Measurements from ENCODE around the gene NID1.

The NID1 gene

DNA sequence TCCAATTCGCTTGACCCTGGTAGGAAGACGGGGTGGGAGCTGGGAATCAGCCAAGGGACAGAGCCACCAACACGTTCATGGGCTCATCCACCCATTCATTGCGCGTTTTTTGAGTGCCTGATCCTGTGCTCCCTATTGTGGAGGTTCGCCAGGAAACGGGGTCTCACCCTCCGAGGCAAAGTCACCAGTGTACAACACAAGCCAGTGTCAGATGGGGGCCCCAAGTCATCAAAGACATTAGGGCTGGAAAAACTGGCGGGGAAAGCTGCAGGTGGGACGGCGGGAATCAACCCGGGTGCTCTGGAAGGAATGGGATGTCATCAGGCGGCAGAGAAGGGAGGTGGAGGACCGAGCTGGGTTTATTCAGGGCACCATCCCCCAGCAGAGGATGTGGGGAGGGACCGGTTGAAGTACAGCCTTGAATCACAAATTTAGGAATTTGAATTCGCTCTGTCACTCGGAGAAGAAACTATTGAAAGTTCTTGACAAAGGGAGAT, 667 bp upstream of the NID1 start:
- no peak for FAIRE-seq

DNA sequence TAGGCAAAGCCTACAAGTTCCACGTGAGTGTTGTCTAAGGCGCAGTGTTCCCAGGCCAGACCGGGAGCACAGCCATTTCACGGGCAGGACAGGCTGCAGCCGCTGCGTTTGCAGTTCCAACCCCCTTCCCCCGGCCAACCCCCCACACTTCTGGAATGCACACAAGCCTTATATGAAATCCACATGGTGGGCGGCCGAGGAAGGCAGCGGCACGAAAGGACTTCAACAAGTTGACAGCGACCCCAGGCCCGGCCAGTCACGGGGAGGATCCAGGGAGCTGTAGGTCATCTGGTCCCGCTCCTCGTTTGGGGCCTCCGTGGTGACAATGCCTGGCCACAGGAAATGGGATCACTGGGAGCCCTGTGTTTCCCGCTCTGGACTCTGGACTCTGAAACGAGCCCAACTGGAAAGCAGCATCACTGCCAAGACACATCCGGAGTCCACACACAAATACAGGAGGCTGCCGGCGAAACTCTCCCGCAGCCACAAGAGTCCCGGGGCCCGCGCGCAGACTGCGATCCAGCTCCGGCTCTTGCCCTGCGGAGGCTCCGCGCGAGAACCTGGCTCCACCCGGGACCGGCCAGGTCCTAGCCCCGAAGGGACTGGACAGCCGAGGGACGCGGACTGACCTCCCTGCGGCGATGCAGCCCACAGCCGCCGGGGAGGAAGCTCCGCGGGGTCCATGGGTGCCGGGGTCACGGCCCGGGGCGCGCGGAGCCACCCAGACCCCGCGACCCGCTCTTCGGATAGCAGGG, 794 bp downstream of the NID1 start:
- no peak for FAIRE-seq

DNA sequence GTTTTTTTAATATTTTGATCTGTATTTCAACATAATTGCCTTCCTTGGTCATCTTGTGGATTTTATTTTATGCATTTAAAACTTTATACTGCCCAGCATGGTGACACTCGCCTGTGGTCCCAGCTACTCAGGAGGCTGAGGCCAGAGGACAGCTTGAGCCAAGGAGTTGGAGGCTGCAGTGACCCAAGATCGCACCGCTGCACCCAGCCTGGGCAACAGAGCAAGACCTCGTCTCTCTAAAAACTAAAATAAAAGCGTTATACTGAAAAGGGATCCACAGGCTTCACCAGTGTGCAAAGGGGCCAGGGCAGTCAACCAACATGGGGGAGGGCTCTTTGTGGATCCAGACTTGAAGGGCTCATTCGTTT, 1.4 kb downstream of the NID1 start:
- no peak for FAIRE-seq

DNA sequence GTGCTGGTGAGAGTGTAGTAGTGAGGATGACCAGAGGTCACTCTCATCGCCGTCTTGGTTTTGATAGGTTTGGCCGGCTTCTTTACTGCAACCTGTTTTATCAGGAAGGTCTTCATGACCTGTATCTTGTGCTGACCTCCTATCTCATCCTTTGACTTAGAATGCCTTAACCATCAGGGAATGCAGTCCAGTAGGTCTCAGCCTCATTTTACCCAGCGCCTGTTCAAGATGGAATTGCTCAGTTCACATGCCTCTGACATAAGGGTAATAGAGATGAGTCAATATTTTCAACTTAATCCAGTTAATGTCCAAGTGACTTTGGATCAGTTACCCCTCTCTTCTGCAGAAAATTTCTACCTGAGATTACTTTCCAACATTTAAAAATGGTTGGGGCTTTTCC, 4.6 kb downstream of the NID1 start:
- FAIRE-seq = no peak

DNA sequence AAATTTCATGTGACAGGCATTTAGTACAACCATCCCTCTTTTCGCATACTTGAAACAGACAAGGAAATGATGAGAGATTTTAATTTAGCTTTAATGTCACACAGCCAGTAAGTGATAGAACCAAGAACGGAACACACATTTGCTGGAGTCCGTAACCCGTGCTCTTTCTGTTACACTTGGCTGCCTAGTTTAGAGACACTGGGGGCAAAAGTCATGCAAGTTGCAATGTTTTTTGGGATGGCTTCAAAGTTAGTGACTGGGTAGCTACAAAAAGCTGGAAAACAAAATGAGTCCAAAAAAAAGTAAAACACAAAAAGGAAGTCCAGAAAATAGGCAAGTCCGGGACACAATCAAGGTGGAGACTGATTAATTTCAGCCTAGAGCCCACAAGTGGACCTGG, 5.9 kb downstream of the NID1 start:
- no peak for FAIRE-seq

DNA sequence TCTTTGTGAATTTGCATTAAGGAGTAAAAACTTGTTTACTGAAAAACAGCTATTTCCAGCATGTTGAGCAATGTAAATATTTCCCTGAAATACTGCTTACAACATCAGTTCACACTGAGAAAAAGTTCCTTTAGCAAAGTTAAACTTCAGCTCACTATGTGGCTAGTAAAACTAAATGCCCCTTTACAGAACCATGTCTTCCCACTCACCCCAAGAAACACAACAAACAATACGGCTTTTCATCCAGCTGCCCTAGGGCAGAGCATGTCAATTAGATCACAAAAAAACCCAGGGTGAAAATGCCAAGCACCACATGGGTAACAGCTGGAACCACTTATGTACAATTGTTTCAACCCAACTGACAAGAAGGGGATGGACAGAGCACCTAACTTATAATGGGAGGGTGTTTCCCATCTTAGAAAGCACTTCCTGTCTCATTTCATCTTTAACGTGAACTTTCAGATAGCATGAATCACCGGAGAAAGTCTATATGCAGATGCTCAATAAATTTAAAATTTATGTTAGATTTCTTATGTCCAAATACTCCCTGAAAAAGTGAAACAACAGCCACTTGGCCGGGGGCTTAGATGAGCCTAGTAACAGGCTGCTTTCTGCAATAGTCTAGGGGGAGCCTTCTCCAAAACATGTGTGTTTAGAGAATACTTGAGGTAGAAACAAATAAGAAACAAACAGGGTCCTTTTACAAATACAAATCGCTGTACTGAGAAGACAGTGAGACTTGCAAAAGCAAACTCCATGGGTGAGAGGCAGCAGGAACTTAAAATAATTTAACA, 6.6 kb downstream of the NID1 start:
- no peak for FAIRE-seq

DNA sequence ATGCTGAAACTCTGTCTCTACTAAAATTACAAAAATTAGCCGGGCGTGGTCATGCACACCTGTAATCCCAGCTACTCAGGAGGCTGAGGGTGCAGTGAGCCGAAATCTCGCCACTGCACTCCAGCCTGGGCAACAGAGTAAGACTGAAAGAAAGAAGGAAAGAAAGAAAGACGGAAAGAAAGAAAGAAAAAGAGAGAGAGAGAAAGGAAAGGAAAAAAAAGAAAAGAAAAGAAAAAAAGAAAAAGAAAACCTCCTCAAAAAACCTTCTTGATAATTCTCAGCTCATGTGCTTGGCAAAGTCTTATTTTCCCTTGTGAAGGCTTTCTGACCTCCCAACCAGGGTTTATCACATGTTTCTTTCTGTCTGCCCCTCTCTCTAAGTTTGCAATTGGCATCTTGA, 7.3 kb downstream of the NID1 start:
- FAIRE-seq = no peak

DNA sequence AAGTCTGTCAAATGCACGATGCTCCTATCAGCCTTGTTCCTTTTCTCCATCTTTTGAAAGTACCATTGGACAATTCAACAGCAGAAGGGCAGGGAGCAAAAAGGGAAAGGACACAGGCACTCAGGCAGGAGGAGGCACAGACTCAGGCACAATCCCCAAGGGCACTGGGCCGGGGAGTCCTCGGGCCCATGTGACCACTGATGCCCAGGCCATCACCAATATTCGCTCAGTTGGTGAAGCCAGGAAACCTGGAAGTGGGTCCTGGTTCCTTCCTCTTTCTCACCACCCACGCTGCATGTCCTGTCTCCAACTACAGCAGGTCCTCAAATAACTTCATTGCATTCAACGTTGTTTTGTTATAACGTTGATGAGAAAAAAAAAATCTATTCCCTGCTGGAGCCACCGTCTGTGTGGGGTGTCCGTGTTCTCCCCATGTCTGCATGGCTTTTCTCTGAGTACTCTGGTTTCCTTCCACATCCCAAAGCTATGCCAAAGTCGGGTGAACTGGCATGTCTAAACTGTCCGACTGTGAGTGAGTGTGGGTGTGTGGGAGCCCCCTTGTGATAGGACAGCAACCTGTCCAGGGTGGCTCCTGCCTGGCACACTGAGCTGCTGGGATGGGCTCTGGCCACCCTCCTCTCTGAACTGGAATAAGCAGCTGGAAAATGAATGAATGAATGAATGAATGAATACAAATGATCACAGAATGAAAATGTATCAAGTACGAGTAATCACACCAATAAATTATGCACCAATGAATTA, 12.5 kb downstream of the NID1 start:
- no peak for FAIRE-seq

DNA sequence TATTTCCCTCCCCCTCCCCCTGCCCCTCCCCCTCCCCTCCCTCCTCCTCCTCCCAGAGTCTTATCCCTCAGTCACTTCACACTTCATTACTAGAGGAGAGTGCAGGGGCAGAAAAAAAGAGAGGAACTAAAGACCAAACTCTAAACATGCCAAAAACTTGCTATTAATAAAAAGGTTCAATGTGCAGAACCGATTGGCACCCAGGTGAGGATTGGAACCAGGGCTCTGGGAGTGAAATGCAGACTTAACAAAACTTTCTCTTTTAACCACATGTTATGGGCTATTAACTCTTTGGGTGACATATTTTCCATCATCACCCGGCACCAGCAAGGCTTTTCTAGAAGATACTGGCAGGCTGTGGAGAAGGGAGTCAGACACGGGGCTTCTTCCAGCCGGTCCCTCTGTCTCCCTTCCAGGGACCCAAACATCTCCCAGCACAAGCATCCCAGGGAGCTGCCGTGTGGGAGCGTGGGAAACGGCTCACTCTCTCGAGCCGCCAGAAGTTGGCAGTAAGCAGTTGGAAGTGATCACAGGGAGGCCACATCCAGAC, 13.6 kb downstream of the NID1 start:
- no peak for FAIRE-seq

DNA sequence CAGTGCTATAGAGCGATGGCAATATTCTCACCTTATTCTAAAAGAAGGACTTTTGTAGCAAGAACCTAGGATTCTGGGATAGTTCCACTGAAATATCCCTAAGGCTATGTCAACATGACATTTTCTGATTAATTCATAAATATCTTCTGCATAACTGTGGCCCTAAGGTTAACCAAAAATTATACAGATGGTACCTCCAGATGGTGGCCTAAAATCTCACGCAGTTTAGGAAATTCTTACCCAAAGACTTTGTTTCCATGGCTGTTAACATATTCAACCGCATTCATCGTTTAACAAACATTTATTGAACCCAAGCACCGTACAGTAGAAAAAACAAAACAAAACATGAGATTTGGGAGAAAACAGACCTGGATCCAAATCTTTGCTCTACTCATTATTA, 19.1 kb downstream of the NID1 start:
- FAIRE-seq = no peak

DNA sequence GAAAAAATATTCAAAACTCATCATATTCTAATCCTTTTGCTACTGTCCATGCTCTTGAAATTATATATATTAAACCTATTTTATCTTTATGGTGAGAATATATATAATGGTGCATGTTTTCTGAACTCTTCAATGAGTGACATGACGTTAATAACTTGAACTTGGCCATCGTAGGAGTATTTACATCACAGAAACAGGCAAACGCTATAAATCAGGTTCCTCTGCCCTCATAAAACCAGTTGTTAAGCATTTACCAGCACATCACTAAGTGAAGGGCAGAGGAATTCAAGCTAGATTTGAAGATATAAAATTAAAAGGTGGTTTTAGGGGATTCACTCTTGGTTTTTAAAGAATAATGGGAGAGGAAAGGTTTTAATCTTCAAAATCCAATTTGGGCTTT, 20.5 kb downstream of the NID1 start:
- no peak for FAIRE-seq

DNA sequence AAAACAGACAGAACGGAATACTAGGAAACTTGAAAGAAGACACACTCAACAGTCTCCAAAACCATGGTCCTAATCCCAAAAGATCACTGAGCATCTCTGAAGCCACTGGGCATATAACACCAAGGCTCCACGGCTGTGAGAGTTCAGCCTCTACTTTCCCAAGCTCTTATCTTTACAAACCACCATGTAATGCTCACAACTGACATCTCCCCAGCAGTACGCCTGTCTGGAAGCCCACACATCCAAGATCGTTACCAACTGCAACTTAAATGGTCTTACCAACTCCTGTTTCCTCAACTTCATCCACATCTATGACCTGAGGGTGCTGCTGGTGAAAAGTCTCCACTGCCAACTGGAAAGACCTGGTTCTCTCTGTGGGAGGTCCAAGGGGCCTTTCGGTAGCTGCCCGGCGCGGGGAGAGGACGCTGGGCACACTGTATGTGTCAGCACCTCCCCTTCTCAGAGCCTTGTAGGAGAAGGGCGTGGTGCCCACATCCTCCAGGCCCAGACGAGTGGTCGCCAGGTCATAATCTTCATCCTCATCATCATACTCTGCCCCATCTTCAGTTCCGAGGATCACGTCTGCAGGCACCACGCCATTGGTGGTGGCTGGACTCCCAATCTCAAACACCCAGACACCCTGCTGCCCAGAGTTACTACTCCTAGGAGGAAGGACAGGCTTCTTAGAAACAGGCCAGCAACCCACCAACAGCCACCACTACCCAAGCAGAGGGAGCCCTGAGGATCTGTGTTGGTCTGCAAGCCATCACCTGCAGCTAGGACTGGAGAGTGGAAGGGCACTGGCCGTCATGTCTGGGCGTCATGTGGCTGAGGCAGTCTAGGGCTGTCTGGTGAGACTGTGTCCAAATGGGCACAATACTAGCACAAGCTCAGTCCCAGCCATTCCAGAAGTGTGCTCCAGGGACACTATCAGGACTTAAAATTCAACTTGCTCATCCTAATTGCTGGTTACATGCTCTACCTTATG, 23.0 kb downstream of the NID1 start:
- no peak for FAIRE-seq

DNA sequence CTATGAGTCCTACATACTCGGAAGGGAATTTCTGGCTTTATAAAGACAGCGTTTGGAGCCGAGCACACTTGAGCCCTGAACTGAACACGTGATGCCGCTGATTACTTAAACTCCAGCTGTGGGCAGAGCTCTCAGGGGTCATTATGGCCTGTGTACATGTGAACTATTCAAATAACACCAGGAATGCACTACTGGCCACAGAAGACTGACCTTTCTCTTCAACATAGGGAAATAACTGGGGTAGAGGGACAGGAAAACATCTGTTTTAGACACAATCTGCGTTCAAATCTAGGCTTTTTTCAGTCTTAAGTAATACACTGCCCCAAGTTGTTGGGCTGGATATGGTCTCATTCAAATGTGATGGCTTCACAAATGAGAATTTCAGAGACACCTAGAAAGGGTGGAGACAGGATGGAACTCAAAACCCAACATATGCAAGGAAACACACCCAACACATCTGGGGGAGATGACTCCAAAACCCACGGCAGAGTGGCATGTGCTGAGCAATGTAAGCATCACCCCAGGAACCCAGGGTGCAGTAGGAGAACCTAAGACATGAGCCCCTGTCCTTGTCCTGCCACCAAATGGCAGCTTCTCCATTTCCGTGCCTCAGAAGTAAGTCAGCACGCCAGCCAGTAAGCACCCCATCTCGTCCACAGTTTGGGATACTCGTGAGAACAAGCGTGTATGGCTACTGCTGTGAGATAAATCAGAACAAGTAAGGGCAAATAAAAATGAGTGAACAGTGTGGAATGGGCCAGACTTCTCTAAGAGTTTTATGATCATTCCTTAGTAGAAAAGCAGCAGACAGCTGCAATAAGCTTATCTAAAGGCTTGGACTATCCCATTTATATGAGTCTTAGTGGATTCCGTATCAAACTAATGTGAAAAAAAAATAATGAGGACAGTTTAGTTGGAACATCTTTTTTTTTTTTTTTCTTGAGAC, 24.9 kb downstream of the NID1 start:
- no peak for FAIRE-seq

DNA sequence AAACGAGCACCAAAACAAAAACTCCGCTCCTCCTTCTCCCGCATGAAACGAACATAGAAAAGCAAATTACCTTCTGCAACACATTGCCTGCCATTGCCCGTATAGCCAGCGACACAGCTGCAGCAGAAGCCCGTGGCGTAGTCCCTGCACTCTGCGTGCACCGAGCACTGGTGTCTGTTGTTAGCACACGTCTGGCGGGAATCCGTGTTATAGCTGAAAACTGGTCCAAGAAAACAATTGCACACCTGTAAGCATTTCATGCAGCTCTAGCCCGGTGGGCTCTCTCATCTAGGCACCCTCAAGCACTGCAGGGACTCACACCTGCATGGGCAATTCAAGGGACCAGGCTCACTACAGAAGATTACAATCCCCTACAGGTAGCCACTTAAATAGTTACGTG, 26.9 kb downstream of the NID1 start:
- FAIRE-seq = no peak

DNA sequence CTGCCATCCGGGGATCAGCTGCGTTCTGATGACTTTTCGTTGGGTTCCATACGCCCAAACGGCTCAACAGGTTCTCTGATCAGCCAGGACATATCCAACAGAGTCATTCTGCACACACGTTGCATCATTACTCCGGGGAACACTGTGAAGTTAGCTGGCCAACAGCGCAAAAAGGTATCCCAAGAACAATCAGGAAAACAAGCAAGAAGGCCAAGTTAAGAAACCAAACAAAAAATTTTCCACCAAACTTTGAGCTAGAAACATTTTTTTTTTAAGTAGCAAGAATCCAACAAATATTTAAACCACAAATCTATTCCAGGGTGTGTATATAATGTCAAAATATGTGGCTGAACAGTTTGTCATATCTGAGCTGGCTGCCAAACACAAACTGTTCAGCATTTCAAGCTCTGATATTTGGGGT, 29.2 kb downstream of the NID1 start:
- FAIRE-seq = no peak

DNA sequence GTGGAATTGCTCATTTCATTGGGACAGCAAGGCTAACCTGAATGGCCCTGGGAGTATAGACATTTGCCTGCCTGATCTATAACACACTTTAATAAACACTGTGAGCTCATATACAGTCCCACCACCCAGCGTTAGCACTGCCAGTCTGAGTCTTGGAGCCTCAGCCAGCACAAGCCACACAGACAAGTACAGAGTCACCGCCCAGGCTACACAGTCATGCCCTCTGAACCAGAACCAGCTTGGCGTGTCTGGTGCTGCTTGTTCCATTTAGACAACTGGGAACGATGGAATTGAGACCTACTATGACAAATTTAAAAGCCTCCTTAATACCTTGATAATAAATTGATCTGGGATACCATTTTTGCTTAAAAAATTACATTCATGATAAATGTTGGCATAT, 31.6 kb downstream of the NID1 start:
- no peak for FAIRE-seq

DNA sequence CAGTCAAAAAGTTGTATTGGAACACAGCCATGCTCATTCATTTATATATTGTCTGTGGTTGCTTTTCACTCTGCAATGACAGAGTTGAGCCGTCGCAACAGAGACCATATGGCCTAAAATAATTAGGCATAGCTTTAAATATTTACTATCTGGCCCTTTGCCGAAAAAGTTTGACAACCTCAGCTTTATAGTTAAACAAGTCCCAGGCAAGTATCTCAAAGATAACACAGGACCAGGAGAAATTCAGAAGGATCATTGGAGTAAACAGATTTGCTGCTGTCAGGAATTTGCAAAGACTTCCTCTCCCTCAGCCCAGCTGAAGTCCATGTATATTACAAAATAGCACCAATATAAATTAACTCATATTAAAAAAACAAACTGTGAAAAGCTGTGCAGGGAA, 34.4 kb downstream of the NID1 start:
- FAIRE-seq = no peak

DNA sequence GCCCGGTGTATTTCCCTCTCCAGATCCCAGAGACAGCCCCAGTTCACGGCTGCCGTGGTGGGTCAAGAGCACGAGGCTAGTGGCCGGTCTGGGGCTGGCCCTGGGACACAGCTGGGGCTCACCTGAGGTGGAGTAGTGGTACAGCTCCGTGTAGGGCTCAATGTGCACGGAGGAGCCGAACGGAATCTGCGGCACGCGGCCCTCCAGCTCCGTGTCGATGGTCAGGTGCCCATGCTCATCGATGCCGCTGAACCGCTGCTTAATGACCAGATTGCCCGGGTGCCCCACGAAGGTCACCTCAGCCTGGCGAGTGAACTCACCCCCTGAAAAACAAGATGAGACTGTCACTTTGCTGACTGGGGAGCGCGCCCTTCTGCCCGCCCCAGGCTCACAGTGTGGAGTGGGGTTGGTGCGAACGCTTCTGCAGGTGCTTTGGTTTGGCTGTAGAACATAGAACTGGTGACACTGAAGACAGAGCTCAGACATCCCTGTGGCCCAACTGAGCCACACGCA, 35.4 kb downstream of the NID1 start:
- no peak for FAIRE-seq

DNA sequence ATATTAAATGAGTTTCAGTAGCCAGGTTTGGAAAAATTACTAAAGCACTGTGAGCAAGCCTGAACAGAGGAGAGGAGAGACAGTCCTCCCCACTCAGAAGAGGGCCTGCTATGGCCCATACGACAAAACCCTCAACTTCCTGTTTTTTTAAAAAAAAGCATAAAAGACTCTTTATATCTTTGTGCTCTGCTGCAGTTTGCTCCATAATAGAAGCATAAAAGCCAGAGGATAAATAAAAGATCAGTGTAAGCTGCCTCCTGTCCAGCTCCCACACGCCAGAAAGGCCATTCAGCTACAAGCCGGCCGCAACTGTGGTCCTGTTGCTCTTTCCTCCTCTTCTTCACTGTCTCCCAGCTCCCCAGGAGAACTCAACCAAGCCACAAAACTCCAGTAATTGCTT, 37.8 kb downstream of the NID1 start:
- no peak for FAIRE-seq

DNA sequence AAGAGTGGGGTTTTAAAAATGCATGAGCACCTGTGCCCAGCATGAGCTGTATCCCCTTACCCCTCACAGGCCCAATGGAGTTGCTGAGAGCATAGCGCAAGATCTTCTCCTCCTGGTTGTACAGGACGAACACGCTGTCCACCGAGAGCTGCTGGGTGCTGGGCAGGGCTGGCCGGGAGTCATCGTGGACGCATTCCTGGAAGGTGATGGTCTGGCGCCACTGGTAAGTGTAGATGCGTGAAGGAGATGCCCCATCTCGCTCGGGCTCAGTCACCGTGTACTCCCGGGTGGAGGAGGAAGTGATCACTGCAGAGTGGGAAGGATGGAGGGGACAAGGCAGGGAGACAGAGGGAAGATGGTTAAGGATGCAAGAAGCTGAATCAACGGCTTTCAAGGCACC, 39.1 kb downstream of the NID1 start:
- no peak for FAIRE-seq

DNA sequence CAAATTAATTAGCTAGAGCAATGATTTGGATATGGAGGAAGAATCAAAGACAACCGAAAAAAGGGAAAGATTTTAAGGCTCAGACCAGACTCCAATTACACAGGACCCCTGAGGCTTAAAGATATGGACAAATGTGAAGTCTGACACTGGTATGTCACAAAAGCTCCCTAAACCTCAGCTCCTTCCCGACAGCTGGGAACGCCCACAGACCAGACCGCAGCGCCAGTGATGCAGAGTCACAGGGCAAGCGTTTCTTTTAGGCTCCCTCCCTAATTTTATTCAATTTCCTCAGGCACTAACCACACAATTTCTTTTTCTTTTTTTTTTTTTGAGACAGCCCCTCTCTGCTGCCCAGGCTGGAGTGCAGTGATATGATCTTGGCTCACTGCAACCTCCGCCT, 40.2 kb downstream of the NID1 start:
- no peak for FAIRE-seq
